B cell (primary cell): ENCODE measurements around the gene ZNF727. TPM values are rescaled to one million over a fixed set of nuclear protein-coding genes. Genes with fewer than 3 reads are reported as not detected.
"Not testable (repeated sequence)": the region's sequence is repeated elsewhere in the genome, so short reads cannot be mapped to it uniquely, and the experiment has no call there.

Experiments
- ATAC-seq: fragments of 200-7000 bp; cut with Tn5 transposase; one replicate; pipeline ENCODE4 v1.10.0; 2021; ENCODE audit warnings: low read depth, mild to moderate bottlenecking, moderate number of reproducible peaks, moderate library complexity
- CTCF ChIA-PET: fragments of 350-600 bp; sonication (Branson Sonifier 250); formaldehyde crosslinking; loops from one replicate; lab custom pipeline; 2021; ENCODE audit warnings: antibody characterized with exemption, inconsistent platforms; lab: Charles Lee
- POLR2A ChIA-PET: fragments of 350-600 bp; sonication (Branson Sonifier 250); formaldehyde crosslinking; loops from one replicate; lab custom pipeline; 2021; ENCODE audit warnings: antibody characterized with exemption; lab: Charles Lee
- DNase-seq: peaks from one replicate; pipeline ENCODE4 v3.0.0; 2013
- H2AFZ ChIP-seq: 2 replicates; pipeline ENCODE4 v1.6.1; 2012; ENCODE audit warnings: mild to moderate bottlenecking, low read depth, low read length; ENCODE audit not compliant: insufficient read depth, poor library complexity, severe bottlenecking
- H3K27ac ChIP-seq, 2 donors: 1 replicate in 1 of 2; 2 replicates in 1 of 2; pipeline ENCODE4 v1.5.1; 2012 to 2013; ENCODE audit warnings: low read length in 2 of 2, mild to moderate bottlenecking in 2 of 2, moderate library complexity in 1 of 2
- H3K27me3 ChIP-seq, 4 experiments: fragments of 200-600 bp in 1 of 4; sonication (generic) in 1 of 4; replicated peaks in 1 of 4; 1 replicate in 2 of 4; 2 replicates in 2 of 4; pipeline versions ENCODE4 v1.6.1 to v1.7.0; 2013 to 2016; ENCODE audit warnings: low read length in 3 of 4, mild to moderate bottlenecking in 2 of 4, mixed read lengths in 1 of 4, moderate library complexity in 1 of 4; ENCODE audit not compliant: insufficient read depth in 4 of 4, control insufficient read depth in 3 of 4; ENCODE audit errors: control extremely low read depth in 1 of 4
- H3K36me3 ChIP-seq, 2 experiments: replicated peaks in 1 of 2; 1 replicate in 1 of 2; 2 replicates in 1 of 2; pipeline versions ENCODE4 v1.6.1 to v1.7.1; 2013; ENCODE audit warnings: low read length in 1 of 2; ENCODE audit not compliant: insufficient read depth in 2 of 2, control insufficient read depth in 1 of 2; ENCODE audit errors: control extremely low read depth in 1 of 2, extremely low read depth in 1 of 2
- H3K4me1 ChIP-seq, 2 donors: fragments of 200-600 bp in 1 of 2; sonication (generic) in 1 of 2; 1 replicate in 1 of 2; 2 replicates in 1 of 2; pipeline versions ENCODE4 v1.5.1 to v1.6.1; 2013 to 2017; ENCODE audit warnings: low read length in 2 of 2; ENCODE audit not compliant: control insufficient read depth in 2 of 2, insufficient read depth in 2 of 2
- H3K4me2 ChIP-seq: replicated peaks from 2 replicates; pipeline ENCODE3; 2012; ENCODE audit warnings: mild to moderate bottlenecking, low read depth, low read length; ENCODE audit not compliant: poor library complexity, severe bottlenecking
- H3K4me3 ChIP-seq, 5 experiments: fragments of 200-600 bp in 1 of 5; sonication (generic) in 1 of 5; 1 replicate in 3 of 5; 2 replicates in 2 of 5; pipeline versions ENCODE4 v1.5.1 to v1.7.0; 2011 to 2016; ENCODE audit warnings: low read length in 4 of 5, mild to moderate bottlenecking in 4 of 5, low read depth in 2 of 5, control low read depth in 1 of 5, moderate library complexity in 1 of 5; ENCODE audit not compliant: insufficient read depth in 1 of 5; ENCODE audit errors: control extremely low read depth in 1 of 5, extremely low read depth in 1 of 5
- H3K79me2 ChIP-seq: fragments of 200-600 bp; sonication (generic); one replicate; pipeline ENCODE4 v1.6.0; 2016; ENCODE audit warnings: low read length; ENCODE audit not compliant: control insufficient read depth, insufficient read depth
- H3K9ac ChIP-seq: fragments of 200-600 bp; sonication (generic); 2 replicates; pipeline ENCODE4 v1.6.1; 2017; ENCODE audit warnings: mild to moderate bottlenecking, low read length, moderate library complexity
- H3K9me3 ChIP-seq, 3 donors: one replicate each; pipeline versions ENCODE4 v1.6.1 to v1.7.1; 2013; ENCODE audit warnings: low read length in 2 of 3; ENCODE audit not compliant: control insufficient read depth in 2 of 3, insufficient read depth in 1 of 3; ENCODE audit errors: control extremely low read depth in 1 of 3
- H4K20me1 ChIP-seq: 2 replicates; pipeline ENCODE4 v1.6.0; 2012; ENCODE audit warnings: mild to moderate bottlenecking, low read length; ENCODE audit not compliant: insufficient read depth, control insufficient read depth, poor library complexity, severe bottlenecking
- H3K27ac Mint-ChIP-seq: one replicate; pipeline ENCODE4 v1.8.0; 2021; ENCODE audit warnings: mixed read lengths
- H3K27me3 Mint-ChIP-seq: one replicate; pipeline ENCODE4 v1.8.0; 2021; ENCODE audit warnings: mixed read lengths
- H3K4me1 Mint-ChIP-seq: one replicate; pipeline ENCODE4 v1.8.0; 2021; ENCODE audit warnings: mixed read lengths
- H3K4me3 Mint-ChIP-seq: one replicate; pipeline ENCODE4 v1.8.0; 2021; ENCODE audit warnings: mixed read lengths
- H3K9me3 Mint-ChIP-seq: one replicate; pipeline ENCODE4 v1.8.0; 2022; ENCODE audit warnings: mixed read lengths; ENCODE audit not compliant: insufficient read depth
- CTCF ChIP-seq: fragments of 200-600 bp; IDR thresholded peaks from one replicate; pipeline ENCODE4 v1.8.0; 2022; ENCODE audit warnings: antibody characterized with exemption, mild to moderate bottlenecking
- EZH2 ChIP-seq: IDR thresholded peaks from 2 replicates; pipeline ENCODE4 v1.6.1; 2012; ENCODE audit warnings: borderline replicate concordance, low read depth, mild to moderate bottlenecking, moderate library complexity, low read length; ENCODE audit not compliant: insufficient read depth, poor library complexity, severe bottlenecking
- WGBS: methylation state at CpG from one replicate; pipeline ENCODE4 v1.1.5; 2013; ENCODE audit warnings: missing lambda C conversion rate; ENCODE audit not compliant: insufficient coverage; 5-methylcytosine and 5-hydroxymethylcytosine counted together
- intact Hi-C: fragments of 100-400 bp; cut with micrococcal nuclease; formaldehyde crosslinking; loops from one replicate; pipeline ENCODE4 v1.10.0; 2022
- polyA minus RNA-seq: library from RNA; depleted of rRNA, polyadenylated mRNA; stranded (reverse); fragments of >200 nt; gene quantifications from 2 replicates; pipeline ENCODE4 v1.2.3, GENCODE V29; 2012
- polyA plus RNA-seq: library from polyadenylated mRNA; depleted of rRNA; stranded (reverse); fragments of >200 nt; gene quantifications from 2 replicates; pipeline ENCODE4 v1.2.3, GENCODE V29; 2012
- total RNA-seq, 2 donors: library from RNA; stranded (reverse); fragments of 120-200 nt in 1 of 2; gene quantifications; 1 replicate in 1 of 2; 2 replicates in 1 of 2; pipeline versions ENCODE4 v1.2.3 to v1.2.4, GENCODE V29; 2013 to 2022

Gene ZNF727
- total RNA-seq (0.83 and 1.2 TPM in 2 replicates), polyA plus RNA-seq (0.19 and 0.55 TPM in 2 replicates), polyA minus RNA-seq (0.86 TPM in 1 of 2 replicates, not detected in the other)
- total RNA-seq (2013), result 3.6 TPM

GRCh38 chr7:64045301-64046040 is at the start of gene ZNF727:
TSS of gene ZNF727 (plus strand) at chr7:64045434. CDS start at chr7:64045622, 188 bp downstream.
- ATAC-seq (peak; percentile 31), DNase-seq (peak; percentile 58)
- H3K9me3 ChIP-seq, result peaks cover 0 to 45% (median 2%) of the 10 kb centered on the region in 3 donors
- Mint-ChIP-seq H3K27me3 (no peaks in the 10 kb centered on the region), H3K4me1 (no peaks in the 10 kb centered on the region), H3K4me3 (peak within 1 kb of the TSS; percentile 59), H3K9me3 (peaks cover 6% of the 10 kb centered on the region), H3K27ac (no peak within 1 kb of the TSS)
- ChIA-PET CTCF (no interaction called here), POLR2A (no interaction called here)
- no peaks in the 10 kb centered on the region for H3K27me3 ChIP-seq
- peak within 1 kb of the TSS; percentile 43 for H3K9ac ChIP-seq
- no peaks in the 10 kb centered on the region for H3K79me2 ChIP-seq
- peak within 1 kb of the TSS; percentile 47 for H2AFZ ChIP-seq
- TF ChIP-seq CTCF, result no peak
- TF ChIP-seq EZH2, result no peak
- peak within 1 kb of the TSS in 1 of 2 donors; percentile 53 for H3K27ac ChIP-seq
- no peaks in the 10 kb centered on the region for H3K4me1 ChIP-seq
- 17% methylated on average over 28 of the region's 33 CpGs for WGBS
- no peak within 1 kb of the TSS for H3K4me2 ChIP-seq
- intact Hi-C loops, result no loop called here
- H3K4me3 ChIP-seq, result peak within 1 kb of the TSS in 4 of 5 experiments; percentile 29 to 48 (median 43)
- H4K20me1 ChIP-seq, result no peaks in the 10 kb centered on the region
- H3K36me3 ChIP-seq, result no peaks in the 10 kb centered on the region

- H3K9me3 Mint-ChIP-seq, result peaks cover 7% of the 10 kb centered on the region
- H3K27ac Mint-ChIP-seq, result no peak within 1 kb of the TSS
- no peak within 1 kb of the TSS for H3K4me3 ChIP-seq
- no peak within 1 kb of the TSS for H2AFZ ChIP-seq
- ChIA-PET POLR2A (no interaction called here), CTCF (no interaction called here)
- no peak within 1 kb of the TSS for H3K4me3 Mint-ChIP-seq
- no peak within 1 kb of the TSS for H3K4me2 ChIP-seq
- 94% methylated on average over 9 of the region's 10 CpGs for WGBS
- H3K4me1 Mint-ChIP-seq, result no peaks in the 10 kb centered on the region
- no peak within 1 kb of the TSS for H3K9ac ChIP-seq
- H4K20me1 ChIP-seq, result no peaks in the 10 kb centered on the region
- ATAC-seq (no peak), DNase-seq (no peak)
- H3K27me3 ChIP-seq, result no peaks in the 10 kb centered on the region
- H3K4me1 ChIP-seq, result no peaks in the 10 kb centered on the region
- H3K27ac ChIP-seq, result no peak within 1 kb of the TSS
- H3K27me3 Mint-ChIP-seq, result no peaks in the 10 kb centered on the region
- intact Hi-C loops, result no loop called here
- TF ChIP-seq EZH2 (no peak), CTCF (no peak)
- peaks cover 0 to 43% (median 4%) of the 10 kb centered on the region in 3 donors for H3K9me3 ChIP-seq
- no peaks in the 10 kb centered on the region for H3K79me2 ChIP-seq
- no peaks in the 10 kb centered on the region for H3K36me3 ChIP-seq
Measured at GRCh38 chr7:63998549-63998948, 46.7 kb upstream of the ZNF727 start, which contains the start of gene ZNF722. TSS of gene ZNF722 (plus strand) at chr7:63998849. CDS start at chr7:63998962, 113 bp downstream.

- H3K4me2 ChIP-seq, H3K27me3 ChIP-seq, H4K20me1 ChIP-seq, H3K27me3 Mint-ChIP-seq, H3K4me1 ChIP-seq, intact Hi-C loops, H3K27ac ChIP-seq, H3K4me3 Mint-ChIP-seq, H2AFZ ChIP-seq, H3K36me3 ChIP-seq, H3K4me3 ChIP-seq, ATAC-seq, H3K27ac Mint-ChIP-seq, H3K79me2 ChIP-seq, CTCF ChIA-PET, POLR2A ChIA-PET, H3K4me1 Mint-ChIP-seq, H3K9ac ChIP-seq, DNase-seq: not testable (repeated sequence)
- peaks cover 20% of the 10 kb centered on the region for H3K9me3 Mint-ChIP-seq
- WGBS, result no CpG with 5 or more reads among the region's 2 CpGs
- peaks cover 0 to 31% (median 19%) of the 10 kb centered on the region in 3 donors for H3K9me3 ChIP-seq
Measured at GRCh38 chr7:64015496-64015895, 29.7 kb upstream of the ZNF727 start.
